ENCODE data around the gene ADGRA3. TPM values are rescaled to one million over a fixed set of nuclear protein-coding genes. Genes with fewer than 3 reads are reported as not detected.

The ADGRA3 gene, protein sequence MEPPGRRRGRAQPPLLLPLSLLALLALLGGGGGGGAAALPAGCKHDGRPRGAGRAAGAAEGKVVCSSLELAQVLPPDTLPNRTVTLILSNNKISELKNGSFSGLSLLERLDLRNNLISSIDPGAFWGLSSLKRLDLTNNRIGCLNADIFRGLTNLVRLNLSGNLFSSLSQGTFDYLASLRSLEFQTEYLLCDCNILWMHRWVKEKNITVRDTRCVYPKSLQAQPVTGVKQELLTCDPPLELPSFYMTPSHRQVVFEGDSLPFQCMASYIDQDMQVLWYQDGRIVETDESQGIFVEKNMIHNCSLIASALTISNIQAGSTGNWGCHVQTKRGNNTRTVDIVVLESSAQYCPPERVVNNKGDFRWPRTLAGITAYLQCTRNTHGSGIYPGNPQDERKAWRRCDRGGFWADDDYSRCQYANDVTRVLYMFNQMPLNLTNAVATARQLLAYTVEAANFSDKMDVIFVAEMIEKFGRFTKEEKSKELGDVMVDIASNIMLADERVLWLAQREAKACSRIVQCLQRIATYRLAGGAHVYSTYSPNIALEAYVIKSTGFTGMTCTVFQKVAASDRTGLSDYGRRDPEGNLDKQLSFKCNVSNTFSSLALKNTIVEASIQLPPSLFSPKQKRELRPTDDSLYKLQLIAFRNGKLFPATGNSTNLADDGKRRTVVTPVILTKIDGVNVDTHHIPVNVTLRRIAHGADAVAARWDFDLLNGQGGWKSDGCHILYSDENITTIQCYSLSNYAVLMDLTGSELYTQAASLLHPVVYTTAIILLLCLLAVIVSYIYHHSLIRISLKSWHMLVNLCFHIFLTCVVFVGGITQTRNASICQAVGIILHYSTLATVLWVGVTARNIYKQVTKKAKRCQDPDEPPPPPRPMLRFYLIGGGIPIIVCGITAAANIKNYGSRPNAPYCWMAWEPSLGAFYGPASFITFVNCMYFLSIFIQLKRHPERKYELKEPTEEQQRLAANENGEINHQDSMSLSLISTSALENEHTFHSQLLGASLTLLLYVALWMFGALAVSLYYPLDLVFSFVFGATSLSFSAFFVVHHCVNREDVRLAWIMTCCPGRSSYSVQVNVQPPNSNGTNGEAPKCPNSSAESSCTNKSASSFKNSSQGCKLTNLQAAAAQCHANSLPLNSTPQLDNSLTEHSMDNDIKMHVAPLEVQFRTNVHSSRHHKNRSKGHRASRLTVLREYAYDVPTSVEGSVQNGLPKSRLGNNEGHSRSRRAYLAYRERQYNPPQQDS (N-terminal part only)
- polyA plus RNA-seq (2011; rRNA removed) (36.0 and 41.9 TPM in 2 replicates), polyA minus RNA-seq (2011; rRNA and poly(A)+ RNA removed) (81.1 and 85.5 TPM in 2 replicates)

DNA sequence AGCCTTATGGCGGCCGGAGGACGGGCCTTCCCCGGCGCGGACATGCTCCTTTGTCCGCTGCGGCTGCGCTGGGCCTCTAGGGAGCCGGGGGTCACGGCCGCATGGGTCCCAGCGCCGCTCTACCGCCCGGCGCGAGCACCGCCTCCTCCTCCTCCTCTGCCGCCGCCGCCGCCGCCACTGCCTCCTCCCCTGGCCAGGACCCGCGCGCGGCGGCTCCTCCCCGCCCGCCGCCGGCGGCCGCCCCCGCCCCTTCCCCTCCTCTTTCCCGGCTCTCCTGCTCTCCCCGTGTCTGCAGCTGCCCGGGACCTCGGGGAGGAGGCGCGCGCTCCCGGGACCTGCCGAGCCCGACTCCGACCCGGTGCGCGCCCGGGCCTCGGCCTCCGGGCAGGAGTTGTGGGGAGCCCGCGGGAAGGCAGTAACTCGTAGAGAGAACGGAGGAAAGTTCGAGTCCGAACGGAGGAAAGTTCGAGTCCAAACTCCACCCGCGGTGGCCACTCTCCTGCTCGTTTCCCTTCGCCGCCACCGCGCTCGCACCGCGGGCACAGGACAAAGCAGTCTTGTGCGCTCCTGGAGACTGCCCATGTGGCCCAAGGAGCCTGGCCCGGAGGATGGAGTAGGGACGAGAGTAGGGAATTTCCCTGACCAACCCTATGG lies at the start of gene ADGRA3:
Gene ADGRA3 (minus strand): TSS at position 179 of the 654 bp plus-strand sequence. CDS start 282 bp downstream, outside the sequence.
- POLR2A ChIA-PET: interaction anchor here (0.6 to 1.1 kb wide), 2 partner anchors 8 to 33 kb away, joined by 5 to 8 read pairs; no protein-coding TSS in a partner anchor
- peak within 1 kb of the TSS; percentile 75 for H3K27ac ChIP-seq (ENCODE audit: low read depth, low read length)
- H3K9me3 ChIP-seq (ENCODE audit: control insufficient read depth, insufficient read depth, low read length): no peaks in the 10 kb centered on the region
- TF ChIP-seq, protein P1, sequence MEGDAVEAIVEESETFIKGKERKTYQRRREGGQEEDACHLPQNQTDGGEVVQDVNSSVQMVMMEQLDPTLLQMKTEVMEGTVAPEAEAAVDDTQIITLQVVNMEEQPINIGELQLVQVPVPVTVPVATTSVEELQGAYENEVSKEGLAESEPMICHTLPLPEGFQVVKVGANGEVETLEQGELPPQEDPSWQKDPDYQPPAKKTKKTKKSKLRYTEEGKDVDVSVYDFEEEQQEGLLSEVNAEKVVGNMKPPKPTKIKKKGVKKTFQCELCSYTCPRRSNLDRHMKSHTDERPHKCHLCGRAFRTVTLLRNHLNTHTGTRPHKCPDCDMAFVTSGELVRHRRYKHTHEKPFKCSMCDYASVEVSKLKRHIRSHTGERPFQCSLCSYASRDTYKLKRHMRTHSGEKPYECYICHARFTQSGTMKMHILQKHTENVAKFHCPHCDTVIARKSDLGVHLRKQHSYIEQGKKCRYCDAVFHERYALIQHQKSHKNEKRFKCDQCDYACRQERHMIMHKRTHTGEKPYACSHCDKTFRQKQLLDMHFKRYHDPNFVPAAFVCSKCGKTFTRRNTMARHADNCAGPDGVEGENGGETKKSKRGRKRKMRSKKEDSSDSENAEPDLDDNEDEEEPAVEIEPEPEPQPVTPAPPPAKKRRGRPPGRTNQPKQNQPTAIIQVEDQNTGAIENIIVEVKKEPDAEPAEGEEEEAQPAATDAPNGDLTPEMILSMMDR (IDR thresholded peaks at IDR 0.05; ENCODE audit: low read depth, low read length): 0 out of 2 replicates have a peak, but pooled peaks have one; percentile 2
- DNase-seq (ENCODE audit: low read depth, low spot score): no peak
- H3K4me3 ChIP-seq (ENCODE audit: low read depth, low read length): peak within 1 kb of the TSS; percentile 80
- CTCF ChIA-PET: interaction anchor here (1.1 to 1.2 kb wide), 2 partner anchors 9 to 81 kb away, joined by 3 read pairs; no protein-coding TSS in a partner anchor
- H3K27me3 ChIP-seq (ENCODE audit: control insufficient read depth, insufficient read depth, low read length): no peaks in the 10 kb centered on the region

DNA sequence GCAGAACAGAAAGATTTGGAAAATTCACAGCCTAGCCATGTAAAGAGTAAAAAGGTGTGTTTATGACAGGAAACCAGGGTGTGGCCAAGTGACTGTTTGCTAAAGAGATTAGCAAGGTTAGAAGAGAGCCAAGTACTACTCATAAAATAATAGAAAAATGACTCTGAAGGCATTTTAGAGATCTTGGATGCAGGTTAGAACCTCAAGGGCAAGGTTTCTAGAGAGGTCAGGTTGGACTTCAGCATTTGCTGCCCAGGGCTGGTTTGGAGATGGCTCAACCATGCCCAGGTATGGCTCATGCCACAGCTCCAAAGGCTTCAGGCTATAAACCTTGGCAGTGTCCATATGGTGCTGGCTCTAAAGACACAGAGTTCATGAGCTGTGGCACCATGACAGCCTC lies 40.6 kb upstream of the ADGRA3 start:
- POLR2A ChIA-PET: no interaction called here
- TF ChIP-seq, protein P1 (IDR thresholded peaks at IDR 0.05; ENCODE audit: low read depth, low read length): no peak

GRCh38 chr4:22554670-22555069 lies 38.8 kb upstream of the ADGRA3 start:
- Histone ChIP-seq H3K27me3 (ENCODE audit: control insufficient read depth, insufficient read depth, low read length) (no peaks in the 10 kb centered on the region), H3K4me3 (ENCODE audit: low read depth, low read length) (no peak overlapping the region), H3K9me3 (ENCODE audit: control insufficient read depth, insufficient read depth, low read length) (no peaks in the 10 kb centered on the region), H3K27ac (ENCODE audit: low read depth, low read length) (no peak overlapping the region)
- TF ChIP-seq, protein P1 (IDR thresholded peaks at IDR 0.05; ENCODE audit: low read depth, low read length): no peak
- ChIA-PET CTCF (no interaction called here), POLR2A (no interaction called here)
- DNase-seq (ENCODE audit: low read depth, low spot score): no peak

More for the DNA sequence above, 40.6 kb upstream of the ADGRA3 start:
- CTCF ChIA-PET: no interaction called here
- Histone ChIP-seq H3K4me3 (ENCODE audit: low read depth, low read length) (no peak overlapping the region), H3K9me3 (ENCODE audit: control insufficient read depth, insufficient read depth, low read length) (no peaks in the 10 kb centered on the region), H3K27me3 (ENCODE audit: control insufficient read depth, insufficient read depth, low read length) (no peaks in the 10 kb centered on the region), H3K27ac (ENCODE audit: low read depth, low read length) (no peak overlapping the region)
- DNase-seq (ENCODE audit: low read depth, low spot score): no peak

DNA sequence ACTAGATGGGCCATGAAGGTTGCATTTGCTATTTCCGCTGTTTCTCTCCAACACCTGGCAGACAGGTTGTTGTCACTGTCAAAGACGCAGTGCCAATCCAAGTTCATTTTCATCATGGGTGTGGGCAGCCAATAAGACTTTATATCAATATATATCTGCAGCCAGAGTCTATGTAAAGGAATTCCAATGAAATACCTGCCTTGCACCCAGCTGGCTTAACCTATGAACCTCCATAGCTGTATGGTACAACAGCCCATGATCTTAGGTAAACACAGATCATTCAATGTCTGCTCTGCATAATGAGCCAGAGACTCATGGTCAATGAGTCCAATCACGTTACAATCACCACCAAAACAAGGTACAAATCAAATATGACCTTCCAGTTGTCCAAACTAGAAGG lies 37.7 kb upstream of the ADGRA3 start:
- Histone ChIP-seq H3K27me3 (ENCODE audit: control insufficient read depth, insufficient read depth, low read length) (no peaks in the 10 kb centered on the region), H3K4me3 (ENCODE audit: low read depth, low read length) (no peak overlapping the region), H3K27ac (ENCODE audit: low read depth, low read length) (no peak overlapping the region), H3K9me3 (ENCODE audit: control insufficient read depth, insufficient read depth, low read length) (no peaks in the 10 kb centered on the region)
- TF ChIP-seq, protein P1 (IDR thresholded peaks at IDR 0.05; ENCODE audit: low read depth, low read length): no peak
- ChIA-PET CTCF (no interaction called here), POLR2A (no interaction called here)
- no peak for DNase-seq (ENCODE audit: low read depth, low spot score)

Data from AG04450 (cell line).